Esophagus muscularis mucosa (tissue), 4 donors: Measurements from ENCODE around the gene NTF4. TPM values are rescaled to one million over a fixed set of nuclear protein-coding genes. Genes with fewer than 3 reads are reported as not detected.

Source experiments
- DNase-seq: peaks from one replicate; pipeline ENCODE4 v3.0.0-alpha.2; 2017; ENCODE audit errors: extremely low spot score
- H3K27ac ChIP-seq, 4 donors: fragments of 200-600 bp; sonication (generic); replicated peaks in 1 of 4; 1 replicate in 3 of 4; 2 replicates in 1 of 4; pipeline ENCODE4 v1.5.1; 2016 to 2019; ENCODE audit warnings: mild to moderate bottlenecking in 1 of 4
- H3K27me3 ChIP-seq, 4 donors: fragments of 200-600 bp; sonication (generic); one replicate each; pipeline versions ENCODE4 v1.5.1 to v1.6.0; 2016 to 2019
- H3K36me3 ChIP-seq, 4 donors: fragments of 200-600 bp; sonication (generic); one replicate each; pipeline ENCODE4 v1.5.1; 2016 to 2019
- H3K4me1 ChIP-seq, 4 donors: fragments of 200-600 bp; sonication (generic); one replicate each; pipeline ENCODE4 v1.5.1; 2016 to 2019
- H3K4me3 ChIP-seq, 4 donors: fragments of 200-600 bp; sonication (generic); 1 replicate in 2 of 4; 2 replicates in 2 of 4; pipeline ENCODE4 v1.5.1; 2016 to 2019; ENCODE audit warnings: mild to moderate bottlenecking in 4 of 4, moderate library complexity in 1 of 4
- H3K9me3 ChIP-seq, 4 donors: fragments of 200-600 bp; sonication (generic); 1 replicate in 3 of 4; 2 replicates in 1 of 4; pipeline ENCODE4 v1.5.1; 2016 to 2019
- CTCF ChIP-seq, 3 experiments: fragments of 200-600 bp in 2 of 3; fragments of 450-650 bp in 1 of 3; sonication (generic) in 2 of 3; IDR thresholded peaks; one replicate each; pipeline ENCODE4 v1.5.1; 2017 to 2019; ENCODE audit warnings: antibody characterized with exemption in 3 of 3, mild to moderate bottlenecking in 2 of 3, moderate library complexity in 1 of 3
- EP300 ChIP-seq: sonication (generic); formaldehyde crosslinking; IDR thresholded peaks from one replicate; pipeline ENCODE4 v1.6.1; 2017; ENCODE audit warnings: antibody characterized with exemption
- POLR2A ChIP-seq: fragments of 450-650 bp; IDR thresholded peaks from one replicate; pipeline ENCODE4 v1.6.1; 2017; ENCODE audit warnings: antibody characterized with exemption, moderate library complexity, mild to moderate bottlenecking, low read depth
- POLR2AphosphoS5 ChIP-seq, 2 donors: sonication (generic); formaldehyde crosslinking; IDR thresholded peaks; one replicate each; pipeline ENCODE4 v1.6.1; 2017; ENCODE audit warnings: antibody characterized with exemption in 2 of 2
- WGBS: methylation state at CpG from one replicate; pipeline ENCODE4 v1.1.5; 2018; 5-methylcytosine and 5-hydroxymethylcytosine counted together
- intact Hi-C: fragments of 100-400 bp; cut with DNase I; formaldehyde crosslinking; loops from one replicate; pipeline ENCODE4 v1.15.1; 2023
- total RNA-seq, 4 donors: library from RNA; depleted of rRNA; stranded (reverse); fragments of >200 nt; gene quantifications; one replicate each; pipeline versions ENCODE4 v1.1.0 to v1.2.1, GENCODE V29; 2016

NTF4 gene
- total RNA-seq, 4 donors from 2014 or later, result not detected

- intact Hi-C loops, result no loop called here
These were observed 9.1 kb upstream of the NTF4 start for GRCh38 chr19:49073514-49074378.

GRCh38 chr19:49071860-49072547 lies 7.4 kb upstream of the NTF4 start:
- Histone ChIP-seq H3K27me3 (peaks cover 7 to 76% (median 43%) of the 10 kb centered on the region in 4 donors), H3K4me1 (peaks cover 5 to 20% (median 9%) of the 10 kb centered on the region in 4 donors), H3K4me3 (peak overlapping the region; percentile 10 to 20 (median 16)), H3K36me3 (no peaks in the 10 kb centered on the region), H3K27ac (no peak overlapping the region), H3K9me3 (no peaks in the 10 kb centered on the region)
- TF ChIP-seq CTCF (IDR thresholded peaks at IDR 0.05) (no peak), EP300 (no peak), POLR2AphosphoS5 (IDR thresholded peaks at IDR 0.05) (no peak), POLR2A (no peak)
- intact Hi-C loops, result no loop called here
- DNase-seq, result no peak
- WGBS, result 6% methylated on average over 16 of the region's 93 CpGs

More at GRCh38 chr19:49073514-49074378, 9.1 kb upstream of the NTF4 start:
- no peak overlapping the region for H3K4me3 ChIP-seq
- no peak overlapping the region for H3K27ac ChIP-seq
- WGBS, result 60% methylated on average over 22 of the region's 23 CpGs
- no peaks in the 10 kb centered on the region for H3K36me3 ChIP-seq
- no peak for TF ChIP-seq POLR2AphosphoS5 (IDR thresholded peaks at IDR 0.05)
- TF ChIP-seq CTCF (IDR thresholded peaks at IDR 0.05), result no peak
- no peak for TF ChIP-seq EP300
- no peaks in the 10 kb centered on the region for H3K9me3 ChIP-seq
- peaks cover 7 to 58% (median 39%) of the 10 kb centered on the region in 4 donors for H3K27me3 ChIP-seq
- no peak for DNase-seq
- H3K4me1 ChIP-seq, result peaks cover 5 to 20% (median 9%) of the 10 kb centered on the region in 4 donors

GRCh38 chr19:49070416-49070815 lies 5.8 kb upstream of the NTF4 start:
- no peak overlapping the region for H3K27ac ChIP-seq
- H3K27me3 ChIP-seq, result peaks cover 7 to 92% (median 52%) of the 10 kb centered on the region in 4 donors
- H3K9me3 ChIP-seq, result no peaks in the 10 kb centered on the region
- intact Hi-C loops, result no loop called here
- no peak overlapping the region for H3K4me3 ChIP-seq
- 95% methylated on average over 21 of the region's 21 CpGs for WGBS
- TF ChIP-seq EP300, result no peak
- TF ChIP-seq POLR2AphosphoS5 (IDR thresholded peaks at IDR 0.05), result no peak
- TF ChIP-seq POLR2A, result no peak
- peaks cover 5 to 20% (median 10%) of the 10 kb centered on the region in 4 donors for H3K4me1 ChIP-seq
- DNase-seq, result no peak
- no peaks in the 10 kb centered on the region for H3K36me3 ChIP-seq

- Histone ChIP-seq H3K9me3 (no peaks in the 10 kb centered on the region), H3K4me3 (no peak overlapping the region), H3K27ac (no peak overlapping the region), H3K36me3 (no peaks in the 10 kb centered on the region), H3K27me3 (peaks cover 7 to 100% (median 62%) of the 10 kb centered on the region in 4 donors), H3K4me1 (peaks cover 13 to 30% (median 21%) of the 10 kb centered on the region in 4 donors)
- TF ChIP-seq POLR2A, result no peak
- no peak for TF ChIP-seq CTCF (IDR thresholded peaks at IDR 0.05)
- TF ChIP-seq EP300, result no peak
- no peak for TF ChIP-seq POLR2AphosphoS5 (IDR thresholded peaks at IDR 0.05)
- DNase-seq, result no peak
- intact Hi-C loops, result no loop called here
- WGBS, result 93% methylated on average over 9 of the region's 9 CpGs
These were observed 4.4 kb upstream of the NTF4 start for GRCh38 chr19:49069026-49069425.

- Histone ChIP-seq H3K4me1 (peaks cover 13 to 24% (median 19%) of the 10 kb centered on the region in 4 donors), H3K9me3 (no peaks in the 10 kb centered on the region), H3K27me3 (peaks cover 7 to 100% (median 48%) of the 10 kb centered on the region in 4 donors), H3K27ac (no peak overlapping the region), H3K4me3 (no peak overlapping the region), H3K36me3 (no peaks in the 10 kb centered on the region)
- WGBS, result 50% methylated on average over 2 of the region's 3 CpGs
- no peak for DNase-seq
- intact Hi-C loops, result no loop called here
- TF ChIP-seq POLR2AphosphoS5 (IDR thresholded peaks at IDR 0.05) (no peak), EP300 (no peak), POLR2A (no peak), CTCF (IDR thresholded peaks at IDR 0.05) (no peak)
These were observed 2.9 kb upstream of the NTF4 start for GRCh38 chr19:49067554-49067953.
